ENCODE results near the gene ZNF286A. TPM values are rescaled to one million over a fixed set of nuclear protein-coding genes. Genes with fewer than 3 reads are reported as not detected.

The ZNF286A gene
- total RNA-seq, 2 experiments from 2014 or later = 19.2 to 35.4 TPM

DNA sequence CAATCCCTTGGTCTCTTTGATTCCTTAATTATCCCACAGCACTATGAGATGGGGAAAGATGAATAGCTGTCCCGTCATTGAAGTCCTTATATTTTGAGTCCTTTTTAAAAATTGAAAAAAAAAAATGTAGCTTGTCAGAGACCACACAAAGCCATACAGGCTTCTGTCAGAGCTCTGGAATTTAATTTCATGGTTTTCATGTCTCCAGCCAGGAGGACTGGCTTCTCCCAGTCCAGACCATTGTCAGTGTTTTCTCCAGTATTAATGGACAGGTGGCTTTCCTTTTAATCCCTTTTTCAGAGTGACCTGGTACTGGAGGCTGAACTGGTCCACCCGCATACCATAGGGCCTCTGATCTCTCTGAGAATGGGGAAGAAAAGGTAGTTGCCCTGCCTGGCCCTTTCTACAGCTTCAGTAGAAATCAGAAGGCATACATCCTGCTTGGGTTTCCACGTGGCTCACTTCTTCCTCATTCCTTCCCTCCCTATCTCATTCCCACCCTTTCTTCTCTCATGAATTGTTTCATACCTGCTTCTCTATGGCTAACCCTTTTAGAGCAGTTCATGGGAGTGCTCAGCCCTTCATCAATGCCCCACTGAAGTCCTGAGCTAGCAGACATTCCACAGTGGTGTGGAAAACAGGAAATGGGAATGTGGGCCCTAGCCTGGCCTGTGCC lies 44.5 kb upstream of the ZNF286A start:
- TF ChIP-seq EZH2phosphoT487 (IDR thresholded peaks at IDR 0.05; ENCODE audit: borderline replicate concordance, low read depth, low read length) = no peak
- TF ChIP-seq, protein P1, sequence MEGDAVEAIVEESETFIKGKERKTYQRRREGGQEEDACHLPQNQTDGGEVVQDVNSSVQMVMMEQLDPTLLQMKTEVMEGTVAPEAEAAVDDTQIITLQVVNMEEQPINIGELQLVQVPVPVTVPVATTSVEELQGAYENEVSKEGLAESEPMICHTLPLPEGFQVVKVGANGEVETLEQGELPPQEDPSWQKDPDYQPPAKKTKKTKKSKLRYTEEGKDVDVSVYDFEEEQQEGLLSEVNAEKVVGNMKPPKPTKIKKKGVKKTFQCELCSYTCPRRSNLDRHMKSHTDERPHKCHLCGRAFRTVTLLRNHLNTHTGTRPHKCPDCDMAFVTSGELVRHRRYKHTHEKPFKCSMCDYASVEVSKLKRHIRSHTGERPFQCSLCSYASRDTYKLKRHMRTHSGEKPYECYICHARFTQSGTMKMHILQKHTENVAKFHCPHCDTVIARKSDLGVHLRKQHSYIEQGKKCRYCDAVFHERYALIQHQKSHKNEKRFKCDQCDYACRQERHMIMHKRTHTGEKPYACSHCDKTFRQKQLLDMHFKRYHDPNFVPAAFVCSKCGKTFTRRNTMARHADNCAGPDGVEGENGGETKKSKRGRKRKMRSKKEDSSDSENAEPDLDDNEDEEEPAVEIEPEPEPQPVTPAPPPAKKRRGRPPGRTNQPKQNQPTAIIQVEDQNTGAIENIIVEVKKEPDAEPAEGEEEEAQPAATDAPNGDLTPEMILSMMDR (conservative IDR thresholded peaks at IDR 0.05; ENCODE audit: low read length) = no peak
- no peaks in the 10 kb centered on the region for H3K9me2 ChIP-seq (ENCODE audit: insufficient read depth, low read length)
- H3K4me2 ChIP-seq (ENCODE audit: low read length) = no peak overlapping the region
- no peaks in the 10 kb centered on the region for H3K79me2 ChIP-seq (ENCODE audit: insufficient read depth, low read depth, low read length)
- ChIA-PET CTCF (ENCODE audit: unreplicated experiment) (no interaction called here), POLR2A (no interaction called here)
- no peak for DNase-seq (ENCODE audit: low spot score)
- no peak overlapping the region for H3K27ac ChIP-seq (ENCODE audit: low read depth, low read length, poor library complexity, severe bottlenecking)
- no peaks in the 10 kb centered on the region for H3K36me3 ChIP-seq (ENCODE audit: insufficient read depth, low read length)
- H3K9me3 ChIP-seq (ENCODE audit: low read length) = no peaks in the 10 kb centered on the region
- H3K4me1 ChIP-seq (ENCODE audit: insufficient read depth, low read length, poor library complexity, severe bottlenecking) = no peaks in the 10 kb centered on the region
- no peaks in the 10 kb centered on the region for H4K20me1 ChIP-seq (ENCODE audit: insufficient read depth, low read length)
- no TSS peak for BruUV-seq (replicated peaks)
- H3K4me3 ChIP-seq (ENCODE audit: low read depth, low read length, poor library complexity, severe bottlenecking) = no peak overlapping the region
- intact Hi-C loops (cut with micrococcal nuclease; ENCODE audit: unreplicated experiment) = no loop called here
- H2AFZ ChIP-seq (ENCODE audit: low read length) = no peak overlapping the region

GRCh38 chr17:15657868-15658267 lies 41.7 kb upstream of the ZNF286A start:
- TF ChIP-seq, protein P1 (conservative IDR thresholded peaks at IDR 0.05; ENCODE audit: low read length) = no peak
- no peak for TF ChIP-seq EZH2phosphoT487 (IDR thresholded peaks at IDR 0.05; ENCODE audit: borderline replicate concordance, low read depth, low read length)
- Histone ChIP-seq H3K4me2 (ENCODE audit: low read length) (no peak overlapping the region), H3K36me3 (ENCODE audit: insufficient read depth, low read length) (no peaks in the 10 kb centered on the region), H2AFZ (ENCODE audit: low read length) (no peak overlapping the region), H3K4me1 (ENCODE audit: insufficient read depth, low read length, poor library complexity, severe bottlenecking) (no peaks in the 10 kb centered on the region), H4K20me1 (ENCODE audit: insufficient read depth, low read length) (no peaks in the 10 kb centered on the region), H3K9me3 (ENCODE audit: low read length) (no peaks in the 10 kb centered on the region), H3K79me2 (ENCODE audit: insufficient read depth, low read depth, low read length) (no peaks in the 10 kb centered on the region), H3K9me2 (ENCODE audit: insufficient read depth, low read length) (no peaks in the 10 kb centered on the region), H3K27ac (ENCODE audit: low read depth, low read length, poor library complexity, severe bottlenecking) (no peak overlapping the region), H3K4me3 (ENCODE audit: low read depth, low read length, poor library complexity, severe bottlenecking) (no peak overlapping the region)
- intact Hi-C loops (cut with micrococcal nuclease; ENCODE audit: unreplicated experiment) = no loop called here
- CTCF ChIA-PET (ENCODE audit: unreplicated experiment) = no interaction called here
- POLR2A ChIA-PET = no interaction called here
- no peak for DNase-seq (ENCODE audit: low spot score)
- BruUV-seq (replicated peaks) = no TSS peak

DNA sequence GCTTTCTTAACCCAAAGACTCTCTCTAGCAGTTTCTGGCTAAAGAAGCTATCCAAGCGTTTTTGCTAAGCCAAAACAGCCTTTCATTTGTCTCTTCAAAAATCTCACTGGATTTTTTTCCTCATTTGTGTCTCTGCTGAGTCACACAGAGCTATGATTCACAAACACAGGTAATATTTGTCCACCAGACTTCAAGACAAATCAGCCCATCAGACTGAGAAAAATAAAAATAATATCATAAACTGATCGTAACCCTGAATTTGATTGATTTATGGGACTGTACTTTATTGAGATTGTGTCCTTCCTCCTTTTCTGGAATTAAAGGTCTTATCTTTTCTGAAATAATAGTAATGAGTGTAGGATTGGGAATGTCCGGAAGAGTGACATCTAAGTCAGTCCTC lies 41.3 kb upstream of the ZNF286A start:
- TF ChIP-seq EZH2phosphoT487 (IDR thresholded peaks at IDR 0.05; ENCODE audit: borderline replicate concordance, low read depth, low read length) = no peak
- TF ChIP-seq, protein P1 (conservative IDR thresholded peaks at IDR 0.05; ENCODE audit: low read length) = no peak
- Histone ChIP-seq H2AFZ (ENCODE audit: low read length) (no peak overlapping the region), H3K4me3 (ENCODE audit: low read depth, low read length, poor library complexity, severe bottlenecking) (no peak overlapping the region), H3K4me2 (ENCODE audit: low read length) (no peak overlapping the region), H3K27ac (ENCODE audit: low read depth, low read length, poor library complexity, severe bottlenecking) (no peak overlapping the region), H3K9me3 (ENCODE audit: low read length) (no peaks in the 10 kb centered on the region), H3K4me1 (ENCODE audit: insufficient read depth, low read length, poor library complexity, severe bottlenecking) (no peaks in the 10 kb centered on the region), H3K9me2 (ENCODE audit: insufficient read depth, low read length) (no peaks in the 10 kb centered on the region), H3K36me3 (ENCODE audit: insufficient read depth, low read length) (no peaks in the 10 kb centered on the region), H4K20me1 (ENCODE audit: insufficient read depth, low read length) (no peaks in the 10 kb centered on the region), H3K79me2 (ENCODE audit: insufficient read depth, low read depth, low read length) (no peaks in the 10 kb centered on the region)
- no TSS peak for BruUV-seq (replicated peaks)
- DNase-seq (ENCODE audit: low spot score) = no peak
- POLR2A ChIA-PET = no interaction called here
- CTCF ChIA-PET (ENCODE audit: unreplicated experiment) = no interaction called here
- intact Hi-C loops (cut with micrococcal nuclease; ENCODE audit: unreplicated experiment) = no loop called here

All from OCI-LY7 (cell line).